Panc1 (cell line): ENCODE measurements around the gene SLC45A1. TPM values are rescaled to one million over a fixed set of nuclear protein-coding genes. Genes with fewer than 3 reads are reported as not detected.

Source experiments
- ATAC-seq: fragments of 200-7000 bp; cut with Tn5 transposase; 2 replicates; pipeline ENCODE4 v1.9.1; 2020; ENCODE audit warnings: mild to moderate bottlenecking, moderate library complexity
- BruUV-seq: library from RNA; stranded (reverse); fragments of 400-500 nt; replicated peaks from 2 replicates; lab custom pipeline; 2021; lab: Mats Ljungman, UMichigan
- CTCF ChIA-PET: fragments of 300-600 bp; sonication (Branson Sonifier 250); formaldehyde crosslinking; loops from one replicate; lab custom pipeline; 2022; ENCODE audit warnings: antibody characterized with exemption; lab: Charles Lee
- POLR2A ChIA-PET: fragments of 300-600 bp; sonication (Branson Sonifier 250); formaldehyde crosslinking; loops from one replicate; lab custom pipeline; 2022; ENCODE audit warnings: antibody characterized with exemption; lab: Charles Lee
- DNase-seq: peaks from one replicate; pipeline ENCODE4 v3.0.0-alpha.2; 2010; ENCODE audit warnings: low read depth, low spot score
- H3K27ac ChIP-seq: 2 replicates; pipeline ENCODE4 v1.5.1; 2011; ENCODE audit warnings: mild to moderate bottlenecking, low read length, inconsistent platforms
- H3K27me3 ChIP-seq: fragments of 200-500 bp; sonication (Bioruptor generic); 2 replicates; pipeline ENCODE4 v1.6.0; 2014; ENCODE audit warnings: low read length, inconsistent platforms; ENCODE audit not compliant: control insufficient read depth, insufficient read depth
- H3K36me3 ChIP-seq: fragments of 200-500 bp; sonication (Bioruptor generic); 2 replicates; pipeline ENCODE4 v1.5.1; 2014; ENCODE audit warnings: inconsistent platforms, mild to moderate bottlenecking, low read length, moderate library complexity; ENCODE audit not compliant: control insufficient read depth, insufficient read depth
- H3K4me1 ChIP-seq: 2 replicates; pipeline ENCODE4 v1.5.1; 2011; ENCODE audit warnings: inconsistent platforms, mild to moderate bottlenecking, low read length, moderate library complexity; ENCODE audit not compliant: control insufficient read depth, insufficient read depth
- H3K4me3 ChIP-seq, 2 experiments: 2 replicates each; pipeline ENCODE4 v1.5.1; 2011 to 2012; ENCODE audit warnings: low read depth in 2 of 2, low read length in 2 of 2, mild to moderate bottlenecking in 2 of 2, inconsistent platforms in 1 of 2, moderate library complexity in 1 of 2
- H3K9me3 ChIP-seq: fragments of 200-500 bp; sonication (Bioruptor generic); 2 replicates; pipeline ENCODE4 v1.5.1; 2014; ENCODE audit warnings: low read depth, mild to moderate bottlenecking, inconsistent platforms, low read length, moderate library complexity; ENCODE audit not compliant: control insufficient read depth, insufficient read depth
- POLR2AphosphoS5 ChIP-seq: IDR thresholded peaks from 2 replicates; pipeline ENCODE4 v1.6.1; 2012; ENCODE audit warnings: mild to moderate bottlenecking, low read depth, low read length, moderate library complexity
- REST ChIP-seq, 2 experiments: IDR thresholded peaks; 2 replicates each; pipeline ENCODE4 v1.6.1; 2011 to 2012; ENCODE audit warnings: low read depth in 2 of 2, control low read depth in 1 of 2, low read length in 1 of 2, mild to moderate bottlenecking in 1 of 2, moderate library complexity in 1 of 2; ENCODE audit not compliant: insufficient read depth in 1 of 2
- TCF7L2 ChIP-seq: IDR thresholded peaks from 2 replicates; pipeline ENCODE4 v1.6.1; 2011; ENCODE audit warnings: mild to moderate bottlenecking, low read depth, low read length, inconsistent platforms
- in situ Hi-C: cut with HindIII; loops from 2 replicates; pipeline ENCODE4 v1.10.0; 2016; ENCODE audit warnings: low sequenced_read_pairs, low pct_unique_long_range_greater_than_20kb
- intact Hi-C: fragments of 100-400 bp; cut with micrococcal nuclease; formaldehyde crosslinking; loops from one replicate; pipeline ENCODE4 v1.10.0; 2022; ENCODE audit not compliant: unreplicated experiment
- total RNA-seq: library from RNA; stranded (reverse); gene quantifications from one replicate; pipeline ENCODE4 v1.2.1, GENCODE V29; 2021; ENCODE audit not compliant: unreplicated experiment
- TF ChIP-seq, protein P1 (sequence below): fragments of 450-650 bp; IDR thresholded peaks from 2 replicates; pipeline ENCODE4 v1.5.1; 2017; ENCODE audit warnings: mild to moderate bottlenecking

The SLC45A1 gene
- total RNA-seq, 1 experiment from 2014 or later: 11.3 TPM

GRCh38 chr1:8339203-8339600 is 21.3 kb downstream of the SLC45A1 start:
- ATAC-seq: no peak
- Histone ChIP-seq H3K4me1 (peaks cover 14% of the 10 kb centered on the region), H3K9me3 (no peaks in the 10 kb centered on the region), H3K27me3 (no peaks in the 10 kb centered on the region), H3K27ac (no peak overlapping the region), H3K4me3 (no peak overlapping the region), H3K36me3 (no peaks in the 10 kb centered on the region)
- no TSS peak for BruUV-seq
- DNase-seq: no peak
- TF ChIP-seq POLR2AphosphoS5: no peak
- TF ChIP-seq, protein P1, sequence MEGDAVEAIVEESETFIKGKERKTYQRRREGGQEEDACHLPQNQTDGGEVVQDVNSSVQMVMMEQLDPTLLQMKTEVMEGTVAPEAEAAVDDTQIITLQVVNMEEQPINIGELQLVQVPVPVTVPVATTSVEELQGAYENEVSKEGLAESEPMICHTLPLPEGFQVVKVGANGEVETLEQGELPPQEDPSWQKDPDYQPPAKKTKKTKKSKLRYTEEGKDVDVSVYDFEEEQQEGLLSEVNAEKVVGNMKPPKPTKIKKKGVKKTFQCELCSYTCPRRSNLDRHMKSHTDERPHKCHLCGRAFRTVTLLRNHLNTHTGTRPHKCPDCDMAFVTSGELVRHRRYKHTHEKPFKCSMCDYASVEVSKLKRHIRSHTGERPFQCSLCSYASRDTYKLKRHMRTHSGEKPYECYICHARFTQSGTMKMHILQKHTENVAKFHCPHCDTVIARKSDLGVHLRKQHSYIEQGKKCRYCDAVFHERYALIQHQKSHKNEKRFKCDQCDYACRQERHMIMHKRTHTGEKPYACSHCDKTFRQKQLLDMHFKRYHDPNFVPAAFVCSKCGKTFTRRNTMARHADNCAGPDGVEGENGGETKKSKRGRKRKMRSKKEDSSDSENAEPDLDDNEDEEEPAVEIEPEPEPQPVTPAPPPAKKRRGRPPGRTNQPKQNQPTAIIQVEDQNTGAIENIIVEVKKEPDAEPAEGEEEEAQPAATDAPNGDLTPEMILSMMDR: no peak
- no peak for TF ChIP-seq REST (IDR thresholded peaks at IDR 0.05; ENCODE audit: insufficient read depth in 1 of 2, low read depth in 2 of 2, low read length in 1 of 2)
- intact Hi-C loops: no loop called here
- POLR2A ChIA-PET: no interaction called here
- CTCF ChIA-PET: no interaction called here
- in situ Hi-C loops: no loop called here

- Histone ChIP-seq H3K27me3 (no peaks in the 10 kb centered on the region), H3K27ac (no peak overlapping the region), H3K4me1 (peaks cover 16% of the 10 kb centered on the region), H3K4me3 (no peak overlapping the region), H3K36me3 (no peaks in the 10 kb centered on the region), H3K9me3 (no peaks in the 10 kb centered on the region)
- TF ChIP-seq REST (IDR thresholded peaks at IDR 0.05; ENCODE audit: insufficient read depth in 1 of 2, low read depth in 2 of 2, low read length in 1 of 2): no peak
- TF ChIP-seq POLR2AphosphoS5: no peak
- TF ChIP-seq TCF7L2: no peak
- TF ChIP-seq, protein P1: no peak
- BruUV-seq: no TSS peak
- ATAC-seq (no peak), DNase-seq (no peak)
- intact Hi-C loops: no loop called here
- in situ Hi-C loops: no loop called here
- POLR2A ChIA-PET: no interaction called here
- CTCF ChIA-PET: interaction anchor here (1.0 kb wide), 1 partner anchor 24 kb away, joined by 5 read pairs; no protein-coding TSS in a partner anchor
These were observed 22.5 kb downstream of the SLC45A1 start for GRCh38 chr1:8340448-8340847.
